Testis (tissue), 3 donors: ENCODE results near the gene MSRB3. TPM values are rescaled to one million over a fixed set of nuclear protein-coding genes. Genes with fewer than 3 reads are reported as not detected.
A peak's percentile ranks its signal among the peaks of the same experiment; 100 is the strongest.
"Not testable (repeated sequence)": the region's sequence is repeated elsewhere in the genome, so short reads cannot be mapped to it uniquely, and the experiment has no call there.

Source experiments
- DNase-seq: peaks from one replicate; pipeline ENCODE4 v3.0.0-alpha.2; 2019
- H3K27ac ChIP-seq, 2 donors: fragments of 200-600 bp; sonication (generic); one replicate each; pipeline ENCODE4 v1.5.1; 2019
- H3K27me3 ChIP-seq: fragments of 200-600 bp; sonication (generic); one replicate; pipeline ENCODE4 v1.5.1; 2019
- H3K36me3 ChIP-seq: fragments of 200-600 bp; sonication (generic); one replicate; pipeline ENCODE4 v1.5.1; 2017; ENCODE audit warnings: low read depth; ENCODE audit errors: missing control alignments
- H3K4me1 ChIP-seq: fragments of 200-600 bp; sonication (generic); one replicate; pipeline ENCODE4 v1.5.1; 2019
- H3K4me3 ChIP-seq, 2 donors: fragments of 200-600 bp; sonication (generic); one replicate each; pipeline ENCODE4 v1.5.1; 2017 to 2019
- H3K9me3 ChIP-seq: fragments of 200-600 bp; sonication (generic); one replicate; pipeline ENCODE4 v1.5.1; 2017
- POLR2A ChIP-seq: fragments of 450-650 bp; IDR thresholded peaks from one replicate; pipeline ENCODE4 v1.6.1; 2017; ENCODE audit warnings: antibody characterized with exemption, mild to moderate bottlenecking, moderate library complexity
- WGBS, 2 donors: methylation state at CpG; one replicate each; pipeline ENCODE4 v1.1.5; 2018; 5-methylcytosine and 5-hydroxymethylcytosine counted together
- intact Hi-C: fragments of 100-400 bp; cut with DNase I; formaldehyde crosslinking; loops from one replicate; pipeline ENCODE4 v1.15.1; 2023; ENCODE audit warnings: low total_unique reads
- polyA plus RNA-seq: library from polyadenylated mRNA; stranded (reverse); fragments of 350-450 nt; fragmentation: Illumina TruSeq; extraction: RNeasy Lipid Tissue Mini Kit (QIAGEN cat#74804); gene quantifications from one replicate; pipeline ENCODE4 v1.2.3, GENCODE V29; 2014; ENCODE audit warnings: low read depth, low replicate concordance; ENCODE audit not compliant: insufficient read depth
- total RNA-seq, 2 donors: library from RNA; depleted of rRNA; stranded (reverse); fragments of >200 nt; gene quantifications; one replicate each; pipeline ENCODE4 v1.2.3, GENCODE V29; 2016
- TF ChIP-seq, protein P1 (sequence below), 3 experiments: fragments of 450-650 bp in 2 of 3; fragments of 200-600 bp in 1 of 3; sonication (generic) in 1 of 3; IDR thresholded peaks; one replicate each; pipeline ENCODE4 v1.5.1; 2016 to 2019; ENCODE audit warnings: antibody characterized with exemption in 3 of 3, mild to moderate bottlenecking in 2 of 3, moderate library complexity in 1 of 3

MSRB3 gene
- total and polyA plus RNA-seq, 3 donors from 2014 or later: 15.1 to 20.0 (median 17.2) TPM

DNA sequence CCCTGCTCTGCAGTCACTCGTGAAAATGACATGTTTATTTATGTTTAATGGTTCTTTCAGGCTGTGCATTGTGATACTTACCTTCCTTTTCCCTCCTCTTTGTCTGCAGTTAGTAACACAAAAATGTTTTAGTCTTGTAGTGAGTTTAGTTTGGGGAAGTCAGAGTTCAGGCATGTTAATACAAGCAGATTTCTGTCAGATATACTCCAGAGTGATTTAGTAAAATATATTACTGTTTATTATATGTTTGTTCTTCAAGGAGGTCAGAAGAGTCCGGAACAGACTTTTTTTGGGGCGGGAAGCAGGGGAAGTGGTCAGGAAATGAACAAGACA lies 28.7 kb downstream of the MSRB3 start:
- Histone ChIP-seq H3K4me1 (peaks cover 5% of the 10 kb centered on the region), H3K9me3 (no peaks in the 10 kb centered on the region), H3K36me3 (no peaks in the 10 kb centered on the region), H3K27me3 (peaks cover 6% of the 10 kb centered on the region), H3K4me3 (no peak overlapping the region), H3K27ac (no peak overlapping the region)
- WGBS, 2 donors: 62 to 71% methylated on average over 3 of the region's 3 CpGs
- DNase-seq: no peak
- TF ChIP-seq POLR2A: no peak
- intact Hi-C loops: no loop called here

DNA sequence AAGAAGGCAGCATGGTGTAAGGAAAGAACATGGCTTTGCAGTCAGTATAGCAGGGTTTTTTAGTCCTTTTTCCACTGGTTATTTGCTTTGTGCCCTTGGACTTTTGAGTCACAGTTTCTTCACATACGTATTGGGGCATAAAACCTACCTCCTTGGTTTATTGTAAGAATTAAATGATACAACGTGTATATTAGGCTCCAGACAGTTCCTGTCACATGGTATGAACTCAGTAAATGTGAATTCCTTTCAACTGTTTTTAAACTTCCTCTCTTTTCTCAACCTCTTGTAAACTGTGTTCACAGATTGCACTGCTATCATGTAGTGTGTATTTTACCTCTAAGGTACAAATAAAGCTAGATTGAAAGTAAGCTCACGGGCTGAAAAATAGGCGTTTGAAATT lies 29.5 kb downstream of the MSRB3 start:
- intact Hi-C loops: no loop called here
- H3K27ac ChIP-seq: no peak overlapping the region
- DNase-seq: no peak
- H3K4me3 ChIP-seq: no peak overlapping the region
- H3K4me1 ChIP-seq: peaks cover 5% of the 10 kb centered on the region
- H3K9me3 ChIP-seq: no peaks in the 10 kb centered on the region
- no peaks in the 10 kb centered on the region for H3K36me3 ChIP-seq
- peaks cover 6% of the 10 kb centered on the region for H3K27me3 ChIP-seq
- TF ChIP-seq POLR2A: no peak
- TF ChIP-seq, protein P1, sequence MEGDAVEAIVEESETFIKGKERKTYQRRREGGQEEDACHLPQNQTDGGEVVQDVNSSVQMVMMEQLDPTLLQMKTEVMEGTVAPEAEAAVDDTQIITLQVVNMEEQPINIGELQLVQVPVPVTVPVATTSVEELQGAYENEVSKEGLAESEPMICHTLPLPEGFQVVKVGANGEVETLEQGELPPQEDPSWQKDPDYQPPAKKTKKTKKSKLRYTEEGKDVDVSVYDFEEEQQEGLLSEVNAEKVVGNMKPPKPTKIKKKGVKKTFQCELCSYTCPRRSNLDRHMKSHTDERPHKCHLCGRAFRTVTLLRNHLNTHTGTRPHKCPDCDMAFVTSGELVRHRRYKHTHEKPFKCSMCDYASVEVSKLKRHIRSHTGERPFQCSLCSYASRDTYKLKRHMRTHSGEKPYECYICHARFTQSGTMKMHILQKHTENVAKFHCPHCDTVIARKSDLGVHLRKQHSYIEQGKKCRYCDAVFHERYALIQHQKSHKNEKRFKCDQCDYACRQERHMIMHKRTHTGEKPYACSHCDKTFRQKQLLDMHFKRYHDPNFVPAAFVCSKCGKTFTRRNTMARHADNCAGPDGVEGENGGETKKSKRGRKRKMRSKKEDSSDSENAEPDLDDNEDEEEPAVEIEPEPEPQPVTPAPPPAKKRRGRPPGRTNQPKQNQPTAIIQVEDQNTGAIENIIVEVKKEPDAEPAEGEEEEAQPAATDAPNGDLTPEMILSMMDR (IDR thresholded peaks at IDR 0.05): no peak
- WGBS, 2 donors: 63 to 65% methylated on average over 4 of the region's 4 CpGs

DNA sequence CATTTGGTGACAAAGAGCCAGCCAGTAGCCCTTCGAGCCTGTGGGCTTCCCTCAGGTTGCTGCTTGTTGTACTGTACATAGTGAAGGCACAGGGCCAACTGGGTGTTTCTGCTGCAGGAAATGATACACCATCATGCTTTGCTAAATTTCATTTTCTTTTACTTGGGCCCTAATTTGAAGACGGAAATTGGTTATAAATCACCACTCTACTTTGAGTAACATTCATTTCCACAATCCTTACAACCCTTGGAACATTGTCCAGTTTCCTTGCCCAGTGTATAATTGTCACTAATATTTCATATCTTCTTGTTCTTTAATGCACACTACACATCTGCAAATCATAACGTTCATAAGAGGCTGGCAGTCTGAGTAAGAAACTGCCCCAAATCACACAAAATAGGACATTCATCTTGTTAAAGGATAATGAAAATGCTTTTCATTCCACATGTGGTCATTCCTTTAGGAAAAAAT lies 30.2 kb downstream of the MSRB3 start:
- intact Hi-C loops: no loop called here
- Histone ChIP-seq H3K27me3 (peaks cover 6% of the 10 kb centered on the region), H3K4me3 (no peak overlapping the region), H3K27ac (no peak overlapping the region), H3K9me3 (no peaks in the 10 kb centered on the region), H3K36me3 (no peaks in the 10 kb centered on the region), H3K4me1 (peaks cover 5% of the 10 kb centered on the region)
- 57 to 77% methylated on average over 3 of the region's 3 CpGs for WGBS, 2 donors
- no peak for DNase-seq
- TF ChIP-seq, protein P1 (IDR thresholded peaks at IDR 0.05): no peak
- no peak for TF ChIP-seq POLR2A

DNA sequence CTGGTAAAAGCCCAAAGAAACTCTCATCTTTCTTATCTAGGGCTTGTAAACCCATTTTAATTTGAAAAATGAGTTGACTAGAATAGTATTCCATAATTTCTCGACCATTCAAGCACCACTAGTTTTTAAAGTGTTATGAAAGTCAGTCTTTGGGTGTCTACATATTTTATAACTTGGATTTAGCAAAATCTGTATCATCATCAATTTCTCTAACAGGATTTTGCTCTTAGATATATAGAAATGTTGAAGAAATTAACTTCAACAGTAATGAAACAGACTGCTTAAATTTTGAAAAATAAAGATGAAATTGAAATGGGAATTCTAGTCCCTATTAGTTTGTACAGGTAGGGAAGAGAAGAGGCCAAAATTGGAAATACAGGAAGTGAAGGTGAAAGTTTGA lies 32.8 kb downstream of the MSRB3 start:
- H3K9me3 ChIP-seq: no peaks in the 10 kb centered on the region
- no peak for DNase-seq
- peaks cover 6% of the 10 kb centered on the region for H3K27me3 ChIP-seq
- no peak overlapping the region for H3K27ac ChIP-seq
- no peak for TF ChIP-seq POLR2A
- TF ChIP-seq, protein P1 (IDR thresholded peaks at IDR 0.05): no peak
- no peak overlapping the region for H3K4me3 ChIP-seq
- 89 to 100% methylated on average over 1 of the region's 1 CpG for WGBS, 2 donors
- no peaks in the 10 kb centered on the region for H3K36me3 ChIP-seq
- peaks cover 5% of the 10 kb centered on the region for H3K4me1 ChIP-seq
- intact Hi-C loops: no loop called here

DNA sequence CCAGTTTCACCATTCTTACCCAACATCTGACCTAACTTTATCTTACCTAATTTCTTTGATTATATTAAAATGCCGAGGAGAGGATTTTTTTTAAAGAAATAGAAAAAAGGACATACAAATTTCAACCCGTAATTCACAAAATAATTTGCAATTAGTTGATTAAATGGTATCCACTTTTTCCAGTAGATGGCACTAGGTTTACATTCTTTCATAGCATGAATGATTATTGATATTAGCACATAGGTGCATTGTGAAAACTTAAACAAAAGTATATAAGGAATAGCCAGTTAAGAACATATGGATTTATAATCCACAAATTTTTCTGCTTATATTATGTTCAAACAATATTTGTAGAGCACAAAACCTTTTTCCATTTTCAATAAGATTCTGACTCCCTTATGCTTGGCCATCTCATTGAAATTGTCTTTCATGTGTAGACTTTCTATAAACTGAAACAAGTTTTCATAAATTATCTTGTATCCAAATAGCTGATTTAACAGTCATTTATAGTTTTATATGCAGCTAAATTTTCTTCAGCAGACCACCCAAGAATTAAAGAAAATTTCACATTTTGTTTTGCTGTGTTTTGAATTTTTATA lies 35.3 kb downstream of the MSRB3 start:
- DNase-seq: no peak
- Histone ChIP-seq H3K9me3 (no peaks in the 10 kb centered on the region), H3K27me3 (peaks cover 6% of the 10 kb centered on the region), H3K4me3 (no peak overlapping the region), H3K36me3 (no peaks in the 10 kb centered on the region), H3K27ac (no peak overlapping the region), H3K4me1 (no peaks in the 10 kb centered on the region)
- TF ChIP-seq, protein P1 (IDR thresholded peaks at IDR 0.05): peak in 1 of 3 experiments; percentile 39
- no peak for TF ChIP-seq POLR2A
- 46 to 63% methylated on average over 2 of the region's 2 CpGs for WGBS, 2 donors
- intact Hi-C loops: no loop called here

DNA sequence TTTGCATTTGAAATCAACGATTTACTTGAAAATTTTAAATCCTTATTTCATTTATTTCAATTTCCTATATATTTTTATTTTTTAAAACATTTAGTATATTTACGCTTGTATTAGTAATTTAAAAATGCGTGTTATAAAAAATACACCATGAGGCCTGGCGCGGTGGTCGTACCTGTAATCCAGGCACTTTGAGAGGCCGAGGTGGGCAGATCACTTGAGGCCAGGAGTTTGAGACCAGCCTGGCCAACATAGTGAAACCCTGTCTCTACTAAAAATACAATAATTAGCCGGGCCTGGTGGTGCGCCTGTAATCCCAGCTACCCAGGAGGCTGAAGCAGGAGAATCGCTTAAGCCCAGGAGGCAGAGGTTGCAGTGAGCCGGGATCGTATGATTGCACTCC lies 36.8 kb downstream of the MSRB3 start:
- H3K27me3 ChIP-seq, H3K36me3 ChIP-seq, H3K27ac ChIP-seq, DNase-seq, H3K9me3 ChIP-seq, H3K4me1 ChIP-seq, H3K4me3 ChIP-seq, intact Hi-C loops: not testable (repeated sequence)
- 94 to 95% methylated on average over 12 of the region's 12 CpGs for WGBS, 2 donors
